GM12891 (cell line): ENCODE data around the gene FAM107A.

Source experiments
- PAX5 ChIP-seq: IDR thresholded peaks from 2 replicates; pipeline ENCODE4 v1.6.1; 2011; ENCODE audit warnings: low read length, moderate library complexity, mild to moderate bottlenecking; ENCODE audit not compliant: insufficient read depth, severe bottlenecking
- POLR2A ChIP-seq: IDR thresholded peaks from 2 replicates; pipeline ENCODE4 v1.6.1; 2011; ENCODE audit warnings: low read depth, low read length, control low read depth
- POLR2AphosphoS5 ChIP-seq: IDR thresholded peaks from 2 replicates; pipeline ENCODE4 v1.6.1; 2011; ENCODE audit warnings: low read depth, low read length, control low read depth
- POU2F2 ChIP-seq: IDR thresholded peaks from 2 replicates; pipeline ENCODE4 v1.6.1; 2011; ENCODE audit warnings: low read depth, mild to moderate bottlenecking, control low read depth, low read length, moderate library complexity
- SPI1 ChIP-seq: IDR thresholded peaks from 2 replicates; pipeline ENCODE4 v1.6.1; 2011; ENCODE audit warnings: low read depth, low read length, control low read depth
- TAF1 ChIP-seq: IDR thresholded peaks from 2 replicates; pipeline ENCODE4 v1.6.1; 2011; ENCODE audit warnings: low read depth, low read length, control low read depth

DNA sequence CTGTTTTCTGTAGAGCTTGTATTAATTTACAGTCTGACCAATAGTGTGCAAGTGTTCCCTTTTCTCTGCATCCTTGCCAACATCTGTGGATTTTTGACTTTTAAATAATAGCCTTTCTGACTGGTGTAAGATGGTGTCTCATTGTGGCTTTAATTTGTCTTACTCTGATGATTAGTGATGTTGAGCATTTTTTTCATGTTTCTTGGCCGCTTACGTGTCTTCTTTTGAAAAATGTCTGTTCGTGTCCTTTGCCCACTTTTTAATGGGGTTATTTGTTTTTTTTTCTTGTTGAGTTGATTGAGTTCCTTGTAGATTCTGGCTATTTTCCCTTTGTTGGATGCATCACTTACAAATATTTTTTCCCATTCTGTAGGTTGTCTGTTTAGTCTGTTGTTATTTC is 32.6 kb downstream of the FAM107A start:
- TF ChIP-seq POLR2A (no peak), POLR2AphosphoS5 (no peak), TAF1 (no peak), SPI1 (no peak), PAX5 (no peak), POU2F2 (no peak)
